Neural progenitor cell (in vitro differentiated cells): ENCODE data around the gene HDLBP. TPM values are rescaled to one million over a fixed set of nuclear protein-coding genes. Genes with fewer than 3 reads are reported as not detected.

Source experiments
- DNase-seq: peaks from one replicate; pipeline ENCODE4 v3.0.0-alpha.2; 2016; ENCODE audit warnings: low spot score
- H2AFZ ChIP-seq: fragments of 200-600 bp; sonication (generic); replicated peaks from 2 replicates; pipeline ENCODE4 v1.6.1; 2016; ENCODE audit warnings: antibody characterized with exemption
- H3F3A ChIP-seq: fragments of 200-600 bp; sonication (generic); 2 replicates; pipeline ENCODE4 v1.6.1; 2016; ENCODE audit warnings: antibody characterized with exemption, low read depth
- H3K27ac ChIP-seq: fragments of 200-600 bp; sonication (generic); 2 replicates; pipeline ENCODE4 v1.5.1; 2016; ENCODE audit warnings: mild to moderate bottlenecking
- H3K27me3 ChIP-seq: fragments of 200-600 bp; sonication (generic); 2 replicates; pipeline ENCODE4 v1.6.1; 2016; ENCODE audit warnings: mild to moderate bottlenecking, moderate library complexity
- H3K36me3 ChIP-seq: fragments of 200-600 bp; sonication (generic); 2 replicates; pipeline ENCODE4 v1.5.1; 2016
- H3K4me1 ChIP-seq: fragments of 200-600 bp; sonication (generic); 2 replicates; pipeline ENCODE4 v1.6.1; 2016; ENCODE audit warnings: mixed run types
- H3K4me2 ChIP-seq: fragments of 200-600 bp; sonication (generic); 2 replicates; pipeline ENCODE4 v1.6.1; 2016
- H3K4me3 ChIP-seq: fragments of 200-600 bp; sonication (generic); 2 replicates; pipeline ENCODE4 v1.5.1; 2016
- H3K79me2 ChIP-seq: fragments of 200-600 bp; sonication (generic); 2 replicates; pipeline ENCODE4 v1.6.1; 2016; ENCODE audit warnings: low read depth
- H3K9ac ChIP-seq: fragments of 200-600 bp; sonication (generic); 2 replicates; pipeline ENCODE4 v1.6.1; 2016
- H3K9me3 ChIP-seq: fragments of 200-600 bp; sonication (generic); 2 replicates; pipeline ENCODE4 v1.5.1; 2016; ENCODE audit warnings: low read depth
- H4K20me1 ChIP-seq: fragments of 200-600 bp; sonication (generic); 2 replicates; pipeline ENCODE4 v1.6.1; 2016; ENCODE audit warnings: low read depth
- H3K27ac Mint-ChIP-seq: 3 replicates; pipeline ENCODE4 v1.8.0; 2021; ENCODE audit warnings: mixed read lengths
- H3K27me3 Mint-ChIP-seq: 2 replicates; pipeline ENCODE4 v1.8.0; 2022; ENCODE audit warnings: low read depth, mild to moderate bottlenecking, inconsistent platforms, moderate library complexity, mixed read lengths; ENCODE audit not compliant: insufficient read depth
- H3K36me3 Mint-ChIP-seq: 3 replicates; pipeline ENCODE4 v1.8.0; 2021; ENCODE audit warnings: mixed read lengths
- H3K4me1 Mint-ChIP-seq: 3 replicates; pipeline ENCODE4 v1.8.0; 2021; ENCODE audit warnings: mixed read lengths
- H3K4me3 Mint-ChIP-seq: 3 replicates; pipeline ENCODE4 v1.8.0; 2021; ENCODE audit warnings: mild to moderate bottlenecking, moderate library complexity, mixed read lengths
- H3K9me3 Mint-ChIP-seq: 3 replicates; pipeline ENCODE4 v1.8.0; 2020; ENCODE audit warnings: mixed read lengths
- EZH2 ChIP-seq: fragments of 200-600 bp; sonication (generic); IDR thresholded peaks from 2 replicates; pipeline ENCODE4 v1.6.1; 2017; ENCODE audit warnings: antibody characterized with exemption, mild to moderate bottlenecking, moderate library complexity
- EZH2phosphoT487 ChIP-seq: fragments of 200-600 bp; sonication (generic); IDR thresholded peaks from 2 replicates; pipeline ENCODE4 v1.6.1; 2017; ENCODE audit warnings: antibody characterized with exemption
- total RNA-seq: library from RNA; depleted of rRNA; stranded (reverse); fragments of >200 nt; gene quantifications from 2 replicates; pipeline ENCODE4 v1.2.3, GENCODE V29; 2015; ENCODE audit warnings: low replicate concordance
- TF ChIP-seq, protein P1 (sequence below): fragments of 200-600 bp; sonication (generic); IDR thresholded peaks from 2 replicates; pipeline ENCODE4 v1.5.1; 2017; ENCODE audit warnings: antibody characterized with exemption, mild to moderate bottlenecking

HDLBP gene
- total RNA-seq, 1 donor from 2014 or later = 251 TPM

GRCh38 chr2:241188361-241189092, 126.9 kb downstream of the HDLBP start, which contains the start of gene ANO7:
Gene ANO7 (plus strand): TSS chr2:241188677. CDS start chr2:241190064, 1,387 bp downstream.
- H3K4me3 ChIP-seq = no peak within 1 kb of the TSS
- peak within 1 kb of the TSS; percentile 79 for H3K27ac Mint-ChIP-seq
- H2AFZ ChIP-seq = peak within 1 kb of the TSS; percentile 54
- DNase-seq = no peak
- TF ChIP-seq EZH2 = no peak
- TF ChIP-seq, protein P1, sequence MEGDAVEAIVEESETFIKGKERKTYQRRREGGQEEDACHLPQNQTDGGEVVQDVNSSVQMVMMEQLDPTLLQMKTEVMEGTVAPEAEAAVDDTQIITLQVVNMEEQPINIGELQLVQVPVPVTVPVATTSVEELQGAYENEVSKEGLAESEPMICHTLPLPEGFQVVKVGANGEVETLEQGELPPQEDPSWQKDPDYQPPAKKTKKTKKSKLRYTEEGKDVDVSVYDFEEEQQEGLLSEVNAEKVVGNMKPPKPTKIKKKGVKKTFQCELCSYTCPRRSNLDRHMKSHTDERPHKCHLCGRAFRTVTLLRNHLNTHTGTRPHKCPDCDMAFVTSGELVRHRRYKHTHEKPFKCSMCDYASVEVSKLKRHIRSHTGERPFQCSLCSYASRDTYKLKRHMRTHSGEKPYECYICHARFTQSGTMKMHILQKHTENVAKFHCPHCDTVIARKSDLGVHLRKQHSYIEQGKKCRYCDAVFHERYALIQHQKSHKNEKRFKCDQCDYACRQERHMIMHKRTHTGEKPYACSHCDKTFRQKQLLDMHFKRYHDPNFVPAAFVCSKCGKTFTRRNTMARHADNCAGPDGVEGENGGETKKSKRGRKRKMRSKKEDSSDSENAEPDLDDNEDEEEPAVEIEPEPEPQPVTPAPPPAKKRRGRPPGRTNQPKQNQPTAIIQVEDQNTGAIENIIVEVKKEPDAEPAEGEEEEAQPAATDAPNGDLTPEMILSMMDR = no peak
- no peak for TF ChIP-seq EZH2phosphoT487
- no peaks in the 10 kb centered on the region for H3K79me2 ChIP-seq
- no peaks in the 10 kb centered on the region for H3F3A ChIP-seq
- H3K27me3 Mint-ChIP-seq = peaks cover 2% of the 10 kb centered on the region
- H3K4me1 Mint-ChIP-seq = peaks cover 7% of the 10 kb centered on the region
- H4K20me1 ChIP-seq = no peaks in the 10 kb centered on the region
- no peak within 1 kb of the TSS for H3K4me3 Mint-ChIP-seq
- no peak within 1 kb of the TSS for H3K4me2 ChIP-seq
- H3K9ac ChIP-seq = no peak within 1 kb of the TSS
- H3K36me3 Mint-ChIP-seq = no peaks in the 10 kb centered on the region
- H3K9me3 ChIP-seq = no peaks in the 10 kb centered on the region
- no peaks in the 10 kb centered on the region for H3K9me3 Mint-ChIP-seq
- H3K27ac ChIP-seq = no peak within 1 kb of the TSS
- H3K36me3 ChIP-seq = no peaks in the 10 kb centered on the region
- no peaks in the 10 kb centered on the region for H3K27me3 ChIP-seq
- peaks cover 10% of the 10 kb centered on the region for H3K4me1 ChIP-seq

DNA sequence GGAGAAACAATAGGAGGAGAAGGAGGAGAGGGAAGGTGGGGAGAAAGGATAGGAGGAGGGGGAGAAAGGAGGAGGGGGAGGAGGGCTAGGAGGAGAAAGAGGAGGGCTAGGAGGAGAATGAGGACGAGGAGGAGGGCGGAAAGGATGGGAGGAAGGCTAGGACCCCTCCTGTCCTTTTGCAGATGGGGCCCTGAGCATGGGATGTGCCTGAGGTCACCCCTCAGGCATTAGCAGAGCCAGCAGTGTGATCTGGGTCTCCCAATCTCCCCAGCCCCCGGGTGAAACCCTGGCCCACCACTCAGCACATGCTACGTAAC, 127.6 kb downstream of the HDLBP start:
- TF ChIP-seq EZH2 (no peak), EZH2phosphoT487 (no peak)
- TF ChIP-seq, protein P1 = no peak
- H3K4me3 ChIP-seq = no peak overlapping the region
- no peaks in the 10 kb centered on the region for H3K9me3 ChIP-seq
- H3K27me3 ChIP-seq = no peaks in the 10 kb centered on the region
- no peaks in the 10 kb centered on the region for H3K36me3 ChIP-seq
- H3K4me1 ChIP-seq = peaks cover 10% of the 10 kb centered on the region
- no peak overlapping the region for H3K4me2 ChIP-seq
- Mint-ChIP-seq H3K27ac (peak overlapping the region; percentile 79), H3K36me3 (no peaks in the 10 kb centered on the region), H3K4me3 (no peak overlapping the region), H3K27me3 (peaks cover 2% of the 10 kb centered on the region), H3K4me1 (peaks cover 7% of the 10 kb centered on the region), H3K9me3 (no peaks in the 10 kb centered on the region)
- H4K20me1 ChIP-seq = no peaks in the 10 kb centered on the region
- no peaks in the 10 kb centered on the region for H3F3A ChIP-seq
- no peak overlapping the region for H3K9ac ChIP-seq
- DNase-seq = no peak
- no peak overlapping the region for H3K27ac ChIP-seq
- H2AFZ ChIP-seq = peak overlapping the region; percentile 54
- no peaks in the 10 kb centered on the region for H3K79me2 ChIP-seq

GRCh38 chr2:241187101-241187917, 128.2 kb downstream of the HDLBP start:
- Histone ChIP-seq H3K27ac (no peak overlapping the region), H3K9me3 (no peaks in the 10 kb centered on the region), H3K9ac (no peak overlapping the region), H3K4me3 (no peak overlapping the region), H3K4me2 (no peak overlapping the region), H4K20me1 (no peaks in the 10 kb centered on the region), H3F3A (no peaks in the 10 kb centered on the region), H3K79me2 (no peaks in the 10 kb centered on the region), H3K36me3 (no peaks in the 10 kb centered on the region), H3K27me3 (no peaks in the 10 kb centered on the region), H3K4me1 (peaks cover 10% of the 10 kb centered on the region), H2AFZ (peak overlapping the region; percentile 54)
- Mint-ChIP-seq H3K4me3 (no peak overlapping the region), H3K36me3 (no peaks in the 10 kb centered on the region), H3K4me1 (peaks cover 7% of the 10 kb centered on the region), H3K27ac (no peak overlapping the region), H3K27me3 (peaks cover 2% of the 10 kb centered on the region), H3K9me3 (no peaks in the 10 kb centered on the region)
- TF ChIP-seq, protein P1 = no peak
- TF ChIP-seq EZH2 (no peak), EZH2phosphoT487 (no peak)
- DNase-seq = no peak
